Renal pelvis (tissue), 12 donors: ENCODE results near the gene ZCCHC17. TPM values are rescaled to one million over a fixed set of nuclear protein-coding genes. Genes with fewer than 3 reads are reported as not detected.
A peak's percentile ranks its signal among the peaks of the same experiment; 100 is the strongest.
"Not testable (repeated sequence)": the region's sequence is repeated elsewhere in the genome, so short reads cannot be mapped to it uniquely, and the experiment has no call there.

Experiments
- DNase-seq: peaks from one replicate; pipeline ENCODE4 v3.0.0-alpha.2; 2013
- long read RNA-seq, 16 experiments: transcript quantifications; one replicate each; lab custom pipeline, GENCODE V29; 2026
- polyA plus RNA-seq, 3 donors: library from polyadenylated mRNA; unstranded; fragments of 120-200 nt; gene quantifications; one replicate each; pipeline ENCODE4 v1.2.1, GENCODE V29; 2013; ENCODE audit not compliant: insufficient read length in 3 of 3

ZCCHC17 gene, protein sequence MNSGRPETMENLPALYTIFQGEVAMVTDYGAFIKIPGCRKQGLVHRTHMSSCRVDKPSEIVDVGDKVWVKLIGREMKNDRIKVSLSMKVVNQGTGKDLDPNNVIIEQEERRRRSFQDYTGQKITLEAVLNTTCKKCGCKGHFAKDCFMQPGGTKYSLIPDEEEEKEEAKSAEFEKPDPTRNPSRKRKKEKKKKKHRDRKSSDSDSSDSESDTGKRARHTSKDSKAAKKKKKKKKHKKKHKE
- 10 to 100 TPM; 44.0 to 52.7 (median 47.8) TPM for polyA plus RNA-seq
- long read RNA-seq, donor 1, transcript ZCCHC17-201 (8 exons, 1,605 nt): major isoform, 22 of 88 reads
- long read RNA-seq, donor 1, partial matches to known transcripts: 12 of 88 reads
- long read RNA-seq, donor 1, other reads (novel, unspliced or antisense): 51 of 88 reads
- long read RNA-seq, donor 2, transcript ZCCHC17-202 (8 exons, 1,730 nt): minor isoform, 7 of 137 reads
- long read RNA-seq, donor 2, transcript ZCCHC17-201 (8 exons, 1,605 nt): major isoform, 26 of 137 reads
- long read RNA-seq, donor 2, partial matches to known transcripts: 11 of 137 reads
- long read RNA-seq, donor 2, other reads (novel, unspliced or antisense): 88 of 137 reads
- long read RNA-seq, donor 3, transcript ZCCHC17-201 (8 exons, 1,605 nt): major isoform, 14 of 31 reads
- long read RNA-seq, donor 3, partial matches to known transcripts: 13 of 31 reads
- long read RNA-seq, donor 3, other reads (novel, unspliced or antisense): 0 of 31 reads
- long read RNA-seq, donor 4, transcript ZCCHC17-201 (8 exons, 1,605 nt): major isoform, 23 of 107 reads
- long read RNA-seq, donor 4, partial matches to known transcripts: 80 of 107 reads
- long read RNA-seq, donor 4, other reads (novel, unspliced or antisense): 0 of 107 reads
- long read RNA-seq, donor 5, partial matches to known transcripts: 18 of 23 reads
- long read RNA-seq, donor 5, other reads (novel, unspliced or antisense): 0 of 23 reads
- long read RNA-seq, donor 6, transcript ZCCHC17-201 (8 exons, 1,605 nt): major isoform, 22 of 68 reads
- long read RNA-seq, donor 6, partial matches to known transcripts: 6 of 68 reads
- long read RNA-seq, donor 6, other reads (novel, unspliced or antisense): 37 of 68 reads
- long read RNA-seq, donor 7, transcript ZCCHC17-201 (8 exons, 1,605 nt): major isoform, 13 of 102 reads
- long read RNA-seq, donor 7, partial matches to known transcripts: 35 of 102 reads
- long read RNA-seq, donor 7, other reads (novel, unspliced or antisense): 51 of 102 reads
- long read RNA-seq, donor 8, transcript ZCCHC17-201 (8 exons, 1,605 nt): major isoform, 13 of 13 reads
- long read RNA-seq, donor 8, partial matches to known transcripts: 0 of 13 reads
- long read RNA-seq, donor 8, other reads (novel, unspliced or antisense): 0 of 13 reads
- long read RNA-seq, donor 9, transcript ZCCHC17-201 (8 exons, 1,605 nt): major isoform, 29 of 105 reads
- long read RNA-seq, donor 9, partial matches to known transcripts: 10 of 105 reads
- long read RNA-seq, donor 9, other reads (novel, unspliced or antisense): 62 of 105 reads
- long read RNA-seq, donor 10, transcript ZCCHC17-201 (8 exons, 1,605 nt): major isoform, 7 of 76 reads
- long read RNA-seq, donor 10, transcript ZCCHC17-202 (8 exons, 1,730 nt): minor isoform, 5 of 76 reads
- long read RNA-seq, donor 10, partial matches to known transcripts: 13 of 76 reads
- long read RNA-seq, donor 10, other reads (novel, unspliced or antisense): 51 of 76 reads
- long read RNA-seq, donor 11, transcript ZCCHC17-201 (8 exons, 1,605 nt): major isoform, 6 of 47 reads
- long read RNA-seq, donor 11, partial matches to known transcripts: 11 of 47 reads
- long read RNA-seq, donor 11, other reads (novel, unspliced or antisense): 28 of 47 reads
- long read RNA-seq, donor 12, transcript ZCCHC17-201 (8 exons, 1,605 nt): major isoform, 24 of 107 reads
- long read RNA-seq, donor 12, partial matches to known transcripts: 27 of 107 reads
- long read RNA-seq, donor 12, other reads (novel, unspliced or antisense): 53 of 107 reads
- long read RNA-seq, donor 13, partial matches to known transcripts: 17 of 21 reads
- long read RNA-seq, donor 13, other reads (novel, unspliced or antisense): 0 of 21 reads
- long read RNA-seq, donor 14: 0 reads
- long read RNA-seq, donor 15, transcript ZCCHC17-201 (8 exons, 1,605 nt): major isoform, 23 of 48 reads
- long read RNA-seq, donor 15, partial matches to known transcripts: 22 of 48 reads
- long read RNA-seq, donor 15, other reads (novel, unspliced or antisense): 0 of 48 reads
- long read RNA-seq, donor 16, transcript ZCCHC17-201 (8 exons, 1,605 nt): major isoform, 23 of 28 reads
- long read RNA-seq, donor 16, partial matches to known transcripts: 0 of 28 reads
- long read RNA-seq, donor 16, other reads (novel, unspliced or antisense): 0 of 28 reads

DNA sequence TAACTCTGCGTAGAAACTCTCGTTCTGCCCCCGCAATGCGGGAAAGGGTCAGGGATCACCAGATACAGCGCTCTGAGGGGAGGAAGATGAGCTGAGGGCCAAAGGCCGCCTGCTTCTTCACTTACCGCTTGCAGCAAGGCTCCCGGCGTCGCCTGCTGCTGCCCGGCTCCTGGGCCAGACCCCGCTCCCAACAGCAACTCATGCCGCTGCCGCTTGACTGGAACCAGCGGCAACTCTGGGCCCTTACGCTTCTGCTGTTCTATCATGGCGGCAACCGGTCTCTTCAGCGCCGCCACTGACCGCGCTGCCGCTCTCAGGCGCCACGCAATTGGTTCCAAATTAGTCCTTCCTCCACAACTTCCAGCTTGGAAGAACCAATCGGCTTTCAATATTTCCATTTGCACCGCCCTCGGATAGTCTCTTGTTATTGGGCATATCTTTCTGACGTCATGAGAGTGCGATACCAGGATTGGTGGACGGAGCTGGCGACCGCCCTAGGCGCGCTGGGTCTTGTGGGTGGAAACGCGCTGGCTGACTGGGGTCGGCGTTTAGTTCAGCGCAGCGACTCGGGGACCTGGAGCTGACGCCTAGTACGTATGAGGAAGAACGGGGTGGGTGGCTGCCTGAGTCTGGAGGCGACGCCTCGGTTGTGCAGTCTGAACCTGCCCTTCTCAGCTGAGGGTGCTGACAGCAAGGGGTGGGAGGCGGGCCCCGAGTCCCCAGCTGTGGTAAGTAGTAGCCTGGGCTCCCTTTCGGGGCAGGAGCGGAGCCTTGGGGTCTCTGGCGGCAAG, at the start of gene ZCCHC17, which contains the start of gene SNRNP40:
Gene ZCCHC17, plus strand, starts transcription at position 547 of the 791 bp plus-strand sequence. CDS start 13,067 bp downstream, outside the sequence.
Gene SNRNP40, minus strand, starts transcription at position 303 of the 791 bp plus-strand sequence. Its CDS starts 37 bp downstream, at position 266.
- DNase-seq: peak; percentile 100

DNA sequence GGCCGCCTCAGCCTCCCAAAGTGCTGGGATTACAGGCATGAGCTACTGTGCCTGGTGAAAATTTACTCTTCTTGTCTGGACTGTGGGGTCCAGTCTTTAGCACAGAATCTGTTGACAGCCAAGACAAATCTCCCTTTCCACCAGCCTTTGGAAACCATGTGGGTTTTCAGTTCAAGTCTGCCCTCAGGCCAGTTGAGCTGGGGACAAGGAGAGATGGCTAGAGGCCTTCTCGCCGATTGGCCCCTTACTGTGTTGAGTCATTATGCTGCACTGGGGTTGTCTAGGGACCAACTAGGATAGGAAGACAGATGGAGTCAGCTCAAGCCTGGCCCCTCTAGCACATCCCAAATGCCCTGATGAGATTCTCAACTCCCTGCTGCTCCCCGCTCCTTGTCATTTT, 48.6 kb upstream of the ZCCHC17 start:
- no peak for DNase-seq

DNA sequence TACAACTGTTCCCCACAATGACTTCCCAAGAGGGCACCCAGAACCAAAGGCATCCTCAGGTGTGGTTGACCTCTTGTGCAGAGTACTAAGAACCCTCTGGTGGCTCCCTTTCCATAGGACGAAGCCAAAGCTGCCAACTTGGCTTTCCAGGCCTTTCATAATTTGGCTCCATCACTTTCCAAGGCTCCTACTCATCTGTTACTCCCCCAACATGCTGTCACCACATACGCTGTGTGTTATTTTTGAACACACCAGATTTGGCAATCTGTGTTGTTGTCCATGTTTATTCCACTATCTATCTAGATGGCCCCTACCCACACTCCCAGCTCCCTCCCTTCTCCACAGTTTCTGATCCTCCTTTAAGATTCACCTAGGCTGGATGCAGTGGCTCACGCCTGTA, 47.0 kb upstream of the ZCCHC17 start:
- DNase-seq: no peak

DNA sequence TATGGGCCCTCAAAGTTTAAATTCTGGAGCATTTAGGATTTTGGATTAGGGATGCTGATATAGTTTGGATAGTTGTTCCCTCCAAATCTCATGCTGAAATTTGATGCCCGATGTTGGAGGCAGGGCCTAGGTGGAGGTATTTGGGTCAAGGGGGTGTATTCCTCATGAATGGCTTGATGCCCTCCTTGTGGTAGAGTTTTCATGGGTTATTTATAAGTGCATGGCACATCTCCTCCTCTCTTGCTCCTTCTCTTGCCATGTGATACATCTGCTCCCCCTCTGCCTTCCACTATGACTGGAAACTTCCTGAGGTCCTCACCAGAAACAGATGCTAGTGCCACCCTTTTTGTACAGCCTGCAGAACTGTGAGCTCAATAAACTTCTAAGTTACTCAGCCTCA, 39.6 kb upstream of the ZCCHC17 start:
- no peak for DNase-seq

DNA sequence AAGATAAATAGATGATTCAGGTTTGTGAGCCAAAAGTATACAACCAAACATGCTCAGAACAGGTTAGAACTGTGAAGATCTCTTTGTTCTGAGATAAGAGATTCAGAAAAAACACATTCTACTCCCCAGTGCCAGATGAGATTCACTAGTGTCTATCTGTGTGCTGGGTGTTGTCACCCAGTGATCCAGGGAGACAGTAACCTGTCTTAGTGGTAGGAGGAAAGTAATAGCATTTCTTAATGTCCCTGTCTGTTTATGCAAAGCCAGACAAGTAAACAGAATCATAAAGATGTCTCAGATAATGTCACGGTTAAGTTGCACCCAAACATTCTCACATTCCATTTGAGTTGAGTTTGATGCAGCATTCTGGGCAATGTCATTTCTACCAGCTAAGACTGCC, 38.3 kb upstream of the ZCCHC17 start:
- no peak for DNase-seq

DNA sequence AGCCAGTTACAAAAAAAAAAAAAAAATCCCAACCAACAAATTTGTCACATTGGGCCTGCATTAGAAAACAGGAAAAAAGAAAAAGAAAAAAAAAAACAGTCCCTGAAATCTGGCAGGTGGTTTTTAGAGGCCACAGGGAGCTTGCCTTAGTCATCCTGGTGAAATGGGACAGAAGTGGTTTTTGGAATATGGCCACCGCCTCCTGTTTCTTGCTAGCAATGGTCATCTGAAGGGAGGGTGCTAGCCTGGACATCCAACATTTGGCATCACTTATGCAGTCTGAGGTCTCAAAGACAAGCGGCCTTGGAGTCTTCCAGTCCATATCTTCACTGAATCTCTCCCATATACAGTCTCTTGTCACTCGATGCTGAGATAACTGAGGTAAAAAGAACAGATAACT, 37.1 kb upstream of the ZCCHC17 start:
- no peak for DNase-seq

DNA sequence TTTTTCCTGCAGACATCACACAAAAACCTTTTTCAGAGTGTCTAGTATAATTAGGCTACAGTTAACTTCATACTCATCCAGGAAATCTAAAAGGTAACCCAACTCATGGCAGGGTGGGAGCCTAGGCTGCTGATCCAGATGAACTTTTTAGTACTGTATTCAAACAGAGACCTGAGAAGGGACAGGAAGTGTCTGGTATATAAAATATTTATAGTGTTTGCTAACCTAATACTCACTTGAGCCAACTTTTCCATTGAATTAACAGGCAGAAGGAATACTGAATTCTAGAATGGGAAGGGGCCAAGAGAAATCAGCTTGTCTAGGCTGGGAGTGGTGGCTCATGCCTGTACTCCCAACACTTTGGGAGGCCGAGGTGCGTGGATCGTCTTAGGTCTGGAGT, 34.9 kb upstream of the ZCCHC17 start:
- DNase-seq: no peak

DNA sequence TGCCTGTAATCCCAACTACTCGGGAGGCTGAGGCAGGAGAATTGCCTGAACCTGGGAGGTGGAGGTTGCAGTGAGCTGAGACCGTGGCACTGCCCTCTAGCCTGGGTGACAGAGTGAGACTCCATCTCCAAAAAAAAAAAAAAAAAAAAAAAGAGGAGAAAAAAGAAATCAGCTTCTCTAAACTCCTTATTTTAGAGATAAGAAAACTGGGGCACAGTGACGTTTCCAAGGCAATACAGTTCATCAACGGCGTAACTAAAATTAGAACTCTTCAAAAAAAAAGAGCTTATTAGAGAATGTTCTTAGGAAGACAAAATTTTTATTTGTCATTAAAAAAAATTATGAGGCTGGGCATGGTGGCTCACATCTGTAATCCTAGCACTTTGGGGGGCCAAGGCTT, 34.4 kb upstream of the ZCCHC17 start:
- not testable (repeated sequence) for DNase-seq

DNA sequence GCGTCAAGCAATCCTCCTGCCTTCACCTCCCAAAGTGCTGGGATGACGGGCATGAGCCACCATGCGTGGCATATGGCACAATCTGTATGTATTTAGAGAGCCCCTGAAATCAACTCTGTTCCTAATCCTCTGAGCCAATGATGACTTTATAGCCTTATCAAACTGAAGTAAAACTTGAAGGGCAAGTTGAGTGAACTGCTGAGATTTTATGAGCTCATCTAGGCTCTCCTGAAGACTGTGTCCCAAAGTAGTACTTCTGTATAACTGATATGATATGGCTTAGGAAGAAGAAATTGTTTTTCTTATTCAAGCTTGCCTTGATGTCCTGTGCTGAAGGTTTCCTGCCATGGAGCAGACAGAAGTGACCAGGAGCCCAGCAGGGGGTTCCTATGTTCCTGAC, 33.4 kb upstream of the ZCCHC17 start:
- DNase-seq: no peak

DNA sequence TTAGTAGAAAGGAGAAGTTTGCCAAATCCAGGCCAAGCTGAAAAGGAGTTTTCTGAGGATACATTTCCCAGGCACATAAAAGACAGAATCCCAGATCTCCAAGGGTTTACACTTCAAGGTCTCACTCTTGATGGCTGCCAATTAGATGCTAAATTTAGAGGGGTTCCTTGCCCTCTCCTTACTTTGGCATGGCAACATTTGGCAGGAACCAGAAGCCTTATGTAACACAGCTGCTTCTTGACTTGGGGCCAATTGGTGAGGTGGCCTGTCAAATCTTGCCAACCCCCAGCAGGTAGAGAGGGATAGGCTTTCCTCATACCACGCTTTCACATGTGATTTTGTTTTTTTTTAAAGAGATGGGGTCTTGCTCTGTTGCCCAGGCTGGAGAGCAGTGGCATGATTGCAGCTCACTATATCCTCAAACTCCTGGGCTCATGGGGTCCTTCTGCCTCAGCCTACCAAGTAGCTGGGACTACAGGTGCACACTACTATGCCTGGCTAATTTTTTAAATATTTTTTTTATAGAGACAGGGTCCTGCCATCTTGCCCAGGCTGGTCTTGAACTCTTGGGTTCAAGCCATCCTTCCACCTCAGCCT, 31.9 kb upstream of the ZCCHC17 start:
- DNase-seq: no peak

DNA sequence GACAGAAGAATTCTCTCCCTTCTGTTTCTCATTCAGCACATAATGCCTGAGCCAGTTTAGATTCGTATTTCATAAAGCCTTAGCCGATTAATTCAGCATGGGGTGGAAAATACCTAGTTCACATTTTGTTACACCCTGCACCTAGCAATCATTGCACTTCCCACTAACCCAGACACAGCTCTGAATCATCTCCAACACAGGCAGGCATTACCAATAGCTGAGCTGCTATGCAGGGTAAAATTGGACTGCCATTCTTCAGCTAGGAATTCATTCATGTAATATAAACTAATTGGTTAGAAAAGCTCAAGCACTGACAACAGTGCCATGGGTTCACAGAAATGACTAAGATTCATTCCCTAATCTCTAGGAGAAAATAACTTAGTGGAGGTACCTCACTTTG, 30.3 kb upstream of the ZCCHC17 start:
- DNase-seq: no peak

DNA sequence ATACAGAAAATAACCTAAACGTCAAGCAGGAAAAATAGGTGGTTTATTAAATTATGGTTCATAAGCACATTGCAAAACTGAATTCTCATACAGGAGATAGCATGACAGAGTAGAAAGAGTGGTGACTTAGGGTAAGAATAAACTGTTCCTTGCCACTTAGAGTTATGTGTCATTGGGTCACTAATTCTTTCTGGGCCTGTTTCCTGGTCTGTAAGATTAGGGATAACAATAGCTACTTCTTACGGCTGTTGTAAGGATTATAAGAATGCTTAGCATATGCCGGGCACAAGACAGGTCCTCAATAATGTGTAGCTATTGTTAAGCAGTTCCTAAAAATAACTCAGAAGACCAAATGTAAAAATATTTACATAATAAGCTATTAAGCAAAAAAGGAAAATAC, 24.5 kb upstream of the ZCCHC17 start:
- DNase-seq: no peak

DNA sequence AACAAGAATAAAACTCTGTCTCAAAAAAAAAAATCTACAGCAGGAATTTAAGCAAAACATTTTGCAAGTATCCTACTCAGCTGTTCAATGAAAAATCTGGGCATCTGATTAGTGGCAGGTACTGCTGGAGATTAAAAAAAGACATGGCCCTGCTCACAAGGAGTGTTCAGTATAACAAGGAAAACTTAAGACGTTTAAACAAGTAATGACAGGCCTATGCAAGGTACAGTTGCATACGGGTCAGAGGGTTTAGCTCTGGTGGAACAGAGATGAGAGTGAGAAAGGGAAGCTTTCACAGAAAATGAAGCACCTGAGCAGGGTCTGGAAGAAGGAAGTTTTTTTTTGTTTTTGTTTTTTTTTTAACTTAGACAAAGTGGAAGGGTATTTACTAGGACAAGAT, 23.2 kb upstream of the ZCCHC17 start:
- DNase-seq: no peak

DNA sequence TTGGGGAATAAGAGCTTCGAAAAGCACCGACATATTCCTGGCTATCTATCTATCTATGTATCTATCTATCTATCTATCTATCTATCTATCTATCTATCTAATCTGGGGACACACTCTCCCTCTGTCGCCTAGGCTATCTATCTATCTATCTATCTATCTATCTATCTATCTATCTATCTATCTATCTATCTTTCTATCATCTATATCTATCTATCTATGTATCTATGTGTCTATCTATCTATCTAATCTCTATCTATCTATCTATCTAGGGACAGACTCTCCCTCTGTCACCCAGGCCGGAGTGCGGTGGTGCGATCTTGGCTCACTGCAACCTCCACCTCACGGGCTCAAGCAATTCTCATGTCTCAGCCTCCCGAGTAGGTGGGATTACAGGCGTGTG, 14.4 kb upstream of the ZCCHC17 start:
- not testable (repeated sequence) for DNase-seq

DNA sequence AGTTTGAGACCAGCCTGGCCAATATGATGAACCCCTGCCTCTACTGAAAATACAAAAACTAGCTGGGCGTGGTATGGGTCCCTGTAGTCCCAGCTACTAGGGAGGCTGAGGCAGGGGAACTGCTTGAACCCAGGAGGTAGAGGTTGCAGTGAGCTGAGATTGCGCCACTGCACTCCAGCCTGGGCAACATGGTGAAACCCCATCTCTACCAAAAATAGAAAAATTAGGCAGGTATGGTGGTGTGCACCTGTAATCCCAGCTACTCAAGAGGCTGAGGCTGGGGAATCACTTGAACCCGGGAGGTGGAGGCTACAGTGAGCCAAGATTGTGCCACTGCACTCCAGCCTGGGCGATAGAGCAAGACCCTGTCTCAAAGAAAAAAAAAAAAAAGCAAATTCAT, 9.0 kb upstream of the ZCCHC17 start:
- DNase-seq: not testable (repeated sequence)

DNA sequence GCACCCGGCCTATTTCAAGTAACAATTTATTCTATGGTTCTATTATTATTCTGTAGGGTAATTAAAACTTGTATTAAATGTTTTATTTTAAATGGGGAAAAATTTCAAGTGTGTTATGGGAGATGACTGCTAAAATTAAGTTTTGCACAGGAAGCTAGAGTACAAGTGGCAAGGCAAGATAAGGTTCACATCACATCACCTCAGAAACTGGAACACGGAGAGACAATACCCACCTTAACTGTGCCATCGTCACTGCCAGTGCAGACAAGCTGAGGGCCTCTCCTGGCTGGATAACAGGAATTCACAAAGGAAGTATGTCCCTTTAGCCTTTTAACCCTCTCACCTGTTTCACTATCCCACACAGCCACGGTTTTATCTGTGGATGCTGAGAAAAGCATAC, 7.8 kb upstream of the ZCCHC17 start:
- no peak for DNase-seq

DNA sequence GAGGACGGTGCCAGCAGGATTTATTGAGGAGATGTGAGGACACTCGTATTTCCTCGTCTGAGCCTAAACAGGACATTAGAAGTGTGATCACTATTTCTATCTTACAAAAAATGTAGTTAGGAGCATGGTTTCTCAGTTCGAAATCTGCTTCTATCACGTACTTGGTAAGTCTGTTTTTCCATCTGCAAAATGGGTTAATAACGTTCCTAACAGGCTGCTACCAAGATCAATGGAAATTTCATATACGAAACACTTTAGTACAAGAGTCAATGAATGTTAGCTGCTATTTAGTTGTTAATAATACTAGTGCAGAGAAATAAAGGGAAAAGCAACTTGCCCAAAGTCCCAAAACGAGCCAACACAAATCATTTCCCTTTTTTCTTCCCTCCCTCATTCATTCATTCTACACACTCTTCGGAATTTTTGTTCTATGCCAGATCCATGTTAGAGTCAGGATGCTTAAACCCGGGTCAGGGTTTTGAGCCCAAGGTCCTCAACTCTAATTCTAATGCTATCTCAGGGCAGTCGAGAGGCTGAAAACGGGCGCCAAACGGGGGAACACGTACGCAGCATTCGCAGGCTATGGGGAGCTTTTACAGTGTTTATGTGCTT, 852 bp upstream of the ZCCHC17 start:
- no peak for DNase-seq
